IMR-90 (cell line): ENCODE data around the gene SCARF1. TPM values are rescaled to one million over a fixed set of nuclear protein-coding genes. Genes with fewer than 3 reads are reported as not detected.
A peak's percentile ranks its signal among the peaks of the same experiment; 100 is the strongest.

Experiments used
- ATAC-seq: fragments of 200-7000 bp; cut with Tn5 transposase; 2 replicates; pipeline ENCODE4 v1.9.1; 2020; ENCODE audit warnings: low read depth, mild to moderate bottlenecking, moderate library complexity
- BruUV-seq: library from RNA; stranded (reverse); fragments of 400-500 nt; replicated peaks from 2 replicates; lab custom pipeline; 2021; lab: Mats Ljungman, UMichigan
- CTCF ChIA-PET: fragments of 300-600 bp; formaldehyde crosslinking; extraction: SDS; loops from one replicate; lab custom pipeline; 2021; ENCODE audit warnings: antibody characterized with exemption; lab: Yijun Ruan, JAX
- POLR2A ChIA-PET: fragments of 300-600 bp; sonication (Branson Sonifier 250); formaldehyde crosslinking; loops from one replicate; lab custom pipeline; 2022; ENCODE audit warnings: antibody characterized with exemption; ENCODE audit not compliant: unreplicated experiment; lab: Charles Lee
- DNase-seq: peaks from one replicate; pipeline ENCODE4 v3.0.0; 2013
- H2AFZ ChIP-seq: replicated peaks from 2 replicates; pipeline ENCODE3; 2013; ENCODE audit warnings: low read length, mild to moderate bottlenecking; ENCODE audit not compliant: poor library complexity
- H2AK5ac ChIP-seq: 2 replicates; pipeline ENCODE4 v1.6.1; 2013; ENCODE audit warnings: low read depth, low read length, inconsistent platforms
- H2AK9ac ChIP-seq: replicated peaks from 2 replicates; pipeline ENCODE3; 2013; ENCODE audit warnings: mild to moderate bottlenecking, low read depth, low read length, moderate library complexity; ENCODE audit not compliant: poor library complexity
- H2BK120ac ChIP-seq: 2 replicates; pipeline ENCODE4 v1.6.1; 2013; ENCODE audit warnings: low read depth, low read length, inconsistent platforms
- H2BK15ac ChIP-seq: 3 replicates; pipeline ENCODE4 v1.6.1; 2013; ENCODE audit warnings: low read depth, low read length, inconsistent platforms
- H2BK20ac ChIP-seq: 2 replicates; pipeline ENCODE4 v1.6.1; 2013; ENCODE audit warnings: low read depth, mild to moderate bottlenecking, inconsistent platforms, low read length, moderate library complexity
- H2BK5ac ChIP-seq: 2 replicates; pipeline ENCODE4 v1.6.1; 2013; ENCODE audit warnings: mild to moderate bottlenecking, low read depth, low read length, inconsistent platforms; ENCODE audit not compliant: poor library complexity, severe bottlenecking
- H3K14ac ChIP-seq: replicated peaks from 2 replicates; pipeline ENCODE4 v1.6.1; 2013; ENCODE audit warnings: low read depth, low read length, inconsistent platforms
- H3K18ac ChIP-seq: 2 replicates; pipeline ENCODE4 v1.6.1; 2013; ENCODE audit warnings: low read depth, low read length, control low read depth
- H3K23ac ChIP-seq: 2 replicates; pipeline ENCODE4 v1.6.1; 2013; ENCODE audit warnings: low read depth, low read length, inconsistent platforms
- H3K27ac ChIP-seq: 2 replicates; pipeline ENCODE4 v1.5.1; 2013; ENCODE audit warnings: mild to moderate bottlenecking, control low read depth, low read length; ENCODE audit not compliant: insufficient read depth
- H3K27me3 ChIP-seq: 2 replicates; pipeline ENCODE4 v1.6.1; 2013; ENCODE audit warnings: low read length; ENCODE audit not compliant: control insufficient read depth, insufficient read depth
- H3K36me3 ChIP-seq: 2 replicates; pipeline ENCODE4 v1.6.1; 2013; ENCODE audit warnings: low read length, mixed read lengths; ENCODE audit not compliant: control insufficient read depth, insufficient read depth
- H3K4ac ChIP-seq: 2 replicates; pipeline ENCODE4 v1.6.1; 2013; ENCODE audit warnings: low read depth, low read length, inconsistent platforms
- H3K4me1 ChIP-seq: 2 replicates; pipeline ENCODE4 v1.6.1; 2013; ENCODE audit warnings: low read length, mixed read lengths; ENCODE audit not compliant: control insufficient read depth, insufficient read depth
- H3K4me2 ChIP-seq: 2 replicates; pipeline ENCODE4 v1.6.1; 2013; ENCODE audit warnings: low read depth, mild to moderate bottlenecking, control low read depth, low read length, moderate library complexity
- H3K4me3 ChIP-seq: 2 replicates; pipeline ENCODE4 v1.5.1; 2013; ENCODE audit warnings: low read depth, mild to moderate bottlenecking, control low read depth, low read length, moderate library complexity; ENCODE audit not compliant: insufficient read depth
- H3K56ac ChIP-seq: 2 replicates; pipeline ENCODE4 v1.6.1; 2013; ENCODE audit warnings: low read length, inconsistent platforms; ENCODE audit not compliant: insufficient read depth; ENCODE audit errors: extremely low read depth
- H3K79me1 ChIP-seq, 2 experiments: 2 replicates each; pipeline ENCODE4 v1.6.1; 2013; ENCODE audit warnings: low read length in 2 of 2, inconsistent platforms in 1 of 2, low read depth in 1 of 2
- H3K9ac ChIP-seq: 2 replicates; pipeline ENCODE4 v1.6.1; 2013; ENCODE audit warnings: low read depth, low read length, control low read depth
- H3K9me1 ChIP-seq: 2 replicates; pipeline ENCODE4 v1.6.1; 2013; ENCODE audit warnings: low read length, inconsistent platforms; ENCODE audit not compliant: insufficient read depth
- H3K9me3 ChIP-seq: 2 replicates; pipeline ENCODE4 v1.6.1; 2013; ENCODE audit warnings: low read length; ENCODE audit not compliant: control insufficient read depth, insufficient read depth
- H4K20me1 ChIP-seq: 2 replicates; pipeline ENCODE4 v1.6.1; 2013; ENCODE audit warnings: low read length, inconsistent platforms; ENCODE audit not compliant: insufficient read depth
- H4K5ac ChIP-seq: 2 replicates; pipeline ENCODE4 v1.6.1; 2013; ENCODE audit warnings: mild to moderate bottlenecking, low read depth, low read length, control low read depth
- H4K8ac ChIP-seq, 2 experiments: 2 replicates each; pipeline ENCODE4 v1.6.1; 2013; ENCODE audit warnings: low read depth in 2 of 2, low read length in 2 of 2, control low read depth in 1 of 2, inconsistent platforms in 1 of 2
- H4K91ac ChIP-seq: 2 replicates; pipeline ENCODE4 v1.6.1; 2013; ENCODE audit warnings: low read depth, low read length, inconsistent platforms; ENCODE audit not compliant: insufficient read depth
- BHLHE40 ChIP-seq: fragments of 150-350 bp; IDR thresholded peaks from 2 replicates; pipeline ENCODE4 v1.6.1; 2016; ENCODE audit warnings: mild to moderate bottlenecking, low read depth, low read length
- CEBPB ChIP-seq: IDR thresholded peaks from 2 replicates; pipeline ENCODE4 v1.6.1; 2012; ENCODE audit warnings: low read depth, low read length, improper control_type of control experiment
- CHD1 ChIP-seq: IDR thresholded peaks from 2 replicates; pipeline ENCODE4 v1.6.1; 2012; ENCODE audit warnings: low read depth, low read length, improper control_type of control experiment
- CTCF ChIP-seq: conservative IDR thresholded peaks from 2 replicates; pipeline ENCODE4 v1.5.1; 2012; ENCODE audit warnings: mild to moderate bottlenecking, low read depth, low read length, improper control_type of control experiment
- ELK1 ChIP-seq: fragments of 150-350 bp; IDR thresholded peaks from 2 replicates; pipeline ENCODE4 v1.6.1; 2016; ENCODE audit warnings: low read depth, mild to moderate bottlenecking, low read length, moderate library complexity, borderline replicate concordance
- MAZ ChIP-seq: IDR thresholded peaks from 2 replicates; pipeline ENCODE4 v1.6.1; 2012; ENCODE audit warnings: low read depth, mild to moderate bottlenecking, low read length, improper control_type of control experiment, moderate library complexity, borderline replicate concordance
- MXI1 ChIP-seq: IDR thresholded peaks from 2 replicates; pipeline ENCODE4 v1.6.1; 2012; ENCODE audit warnings: low read depth, mild to moderate bottlenecking, low read length, moderate library complexity, borderline replicate concordance
- NFE2L2 ChIP-seq: fragments of 150-350 bp; IDR thresholded peaks from 2 replicates; pipeline ENCODE4 v1.6.1; 2016; ENCODE audit warnings: low read depth, mild to moderate bottlenecking, low read length
- POLR2A ChIP-seq: IDR thresholded peaks from 2 replicates; pipeline ENCODE4 v1.6.1; 2012; ENCODE audit warnings: mild to moderate bottlenecking, low read depth, low read length
- RAD21 ChIP-seq: IDR thresholded peaks from 2 replicates; pipeline ENCODE4 v1.6.1; 2012; ENCODE audit warnings: low read length, improper control_type of control experiment
- RCOR1 ChIP-seq: IDR thresholded peaks from 2 replicates; pipeline ENCODE4 v1.6.1; 2012; ENCODE audit warnings: mild to moderate bottlenecking, low read length, improper control_type of control experiment; ENCODE audit not compliant: insufficient replicate concordance
- RFX5 ChIP-seq: IDR thresholded peaks from 2 replicates; pipeline ENCODE4 v1.8.0; 2012; ENCODE audit warnings: low read depth, mild to moderate bottlenecking, low read length, moderate library complexity
- SMC3 ChIP-seq: fragments of 150-350 bp; IDR thresholded peaks from 2 replicates; pipeline ENCODE4 v1.6.1; 2016; ENCODE audit warnings: low read depth, mild to moderate bottlenecking, antibody characterized with exemption, low read length, moderate library complexity
- USF2 ChIP-seq: fragments of 150-350 bp; IDR thresholded peaks from 2 replicates; pipeline ENCODE4 v1.6.1; 2017; ENCODE audit warnings: mild to moderate bottlenecking, antibody characterized with exemption, low read length, low read depth
- WGBS, 2 experiments: methylation state at CpG; one replicate each; pipeline versions ENCODE4 v1.1.5 to v1.1.7; 2013; ENCODE audit warnings: missing lambda C conversion rate in 2 of 2; ENCODE audit not compliant: insufficient read length in 1 of 2; ENCODE audit errors: extremely low coverage in 2 of 2; 5-methylcytosine and 5-hydroxymethylcytosine counted together
- dilution Hi-C: fragments of 300-500 bp; cut with HindIII; formaldehyde crosslinking; loops from one replicate; pipeline ENCODE4 v1.14.3; 2018; ENCODE audit warnings: low sequenced_read_pairs; ENCODE audit not compliant: unreplicated experiment
- in situ Hi-C: fragments of 300-500 bp; cut with MboI; formaldehyde crosslinking; loops from 3 replicates; pipeline ENCODE4 v1.14.3; 2019; ENCODE audit warnings: low sequenced_read_pairs, inconsistent platforms, mixed read lengths
- intact Hi-C: fragments of 100-400 bp; cut with micrococcal nuclease; formaldehyde crosslinking; loops from 2 replicates; pipeline ENCODE4 v1.10.0; 2022
- polyA plus RNA-seq, 3 experiments: library from polyadenylated mRNA; depleted of rRNA; stranded (reverse); fragments of >200 nt; gene quantifications; 2 replicates each; pipeline ENCODE4 v1.2.3, GENCODE V29; 2012; ENCODE audit warnings: low replicate concordance in 1 of 3
- total RNA-seq: library from RNA; depleted of rRNA; stranded (reverse); fragments of >200 nt; gene quantifications from 2 replicates; pipeline ENCODE4 v1.2.3, GENCODE V29; 2012

Gene SCARF1
- total and polyA plus RNA-seq, 2 of the 4 experiments (the other 2 are of a cell fraction) = 0.18 to 0.43 TPM

- Histone ChIP-seq H3K4me2 (no peak overlapping the region), H2BK120ac (no peak overlapping the region), H4K5ac (no peak overlapping the region), H3K27ac (no peak overlapping the region), H3K79me1 (no peaks in the 10 kb centered on the region), H2BK5ac (no peak overlapping the region), H3K9me3 (peaks cover 8% of the 10 kb centered on the region; the same call in 1 of the 2 replicates), H3K23ac (no peak overlapping the region), H3K36me3 (no peaks in the 10 kb centered on the region), H2BK20ac (no peak overlapping the region), H2AFZ (peak overlapping the region; percentile 43), H3K4me3 (no peak overlapping the region), H3K4me1 (no peaks in the 10 kb centered on the region), H4K91ac (no peak overlapping the region), H3K4ac (no peak overlapping the region), H2AK5ac (no peak overlapping the region), H3K9ac (no peak overlapping the region), H4K20me1 (no peaks in the 10 kb centered on the region; the same call in 1 of the 2 replicates), H3K18ac (no peak overlapping the region), H2AK9ac (no peak overlapping the region), H3K9me1 (no peaks in the 10 kb centered on the region), H4K8ac (no peak overlapping the region), H2BK15ac (no peak overlapping the region), H3K27me3 (no peaks in the 10 kb centered on the region), H3K14ac (no peak overlapping the region), H3K56ac (no peak overlapping the region)
- no TSS peak for BruUV-seq
- TF ChIP-seq BHLHE40 (no peak), MAZ (no peak), CEBPB (no peak), POLR2A (no peak), RAD21 (no peak), RFX5 (no peak), CTCF (no peak), USF2 (no peak), ELK1 (no peak), NFE2L2 (no peak), CHD1 (no peak), RCOR1 (no peak), SMC3 (no peak), MXI1 (no peak)
- WGBS, 2 experiments = 95% methylated on average over 11 of the region's 14 CpGs; no CpG with 5 or more reads in 1 of the 2 experiments
- dilution Hi-C loops = no loop called here
- POLR2A ChIA-PET = no interaction called here
- no peak for DNase-seq
- ATAC-seq = no peak
- in situ Hi-C loops = no loop called here
- intact Hi-C loops = no loop called here
- CTCF ChIA-PET = no interaction called here
These were observed 44.0 kb downstream of the SCARF1 start for GRCh38 chr17:1601571-1601970.
